GM18517 (cell line): ENCODE data around the gene OR13A1.
"Not testable (repeated sequence)": the region's sequence is repeated elsewhere in the genome, so short reads cannot be mapped to it uniquely, and the experiment has no call there.

Experiments used
- ATAC-seq: cut with Tn5 transposase; IDR thresholded peaks from one replicate; pipeline ENCODE4 v1.9.1; 2021; ENCODE audit warnings: mild to moderate bottlenecking, moderate library complexity; ENCODE audit not compliant: unreplicated experiment

OR13A1 gene

GRCh38 chr10:45286980-45287379, 28.4 kb downstream of the OR13A1 start:
- no peak for ATAC-seq

DNA sequence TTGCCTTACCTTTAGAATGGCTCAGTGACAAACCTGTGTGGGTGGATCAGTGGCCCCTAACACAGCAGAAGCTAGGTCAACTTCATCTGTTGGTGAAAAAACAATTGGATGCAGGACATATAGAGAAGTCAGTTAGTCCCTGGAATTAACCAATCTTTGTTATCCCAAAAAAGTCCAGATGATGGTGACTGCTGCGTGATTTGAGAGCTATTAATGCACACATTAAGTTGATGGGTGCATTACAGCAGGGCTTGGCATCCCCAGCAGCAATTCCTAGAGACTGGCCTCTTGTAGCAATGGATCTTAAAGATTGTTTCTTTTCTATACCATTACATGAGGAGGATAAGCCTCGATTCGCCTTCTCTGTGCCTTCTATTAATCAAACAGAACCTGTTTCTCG, 33.3 kb downstream of the OR13A1 start:
- no peak for ATAC-seq

DNA sequence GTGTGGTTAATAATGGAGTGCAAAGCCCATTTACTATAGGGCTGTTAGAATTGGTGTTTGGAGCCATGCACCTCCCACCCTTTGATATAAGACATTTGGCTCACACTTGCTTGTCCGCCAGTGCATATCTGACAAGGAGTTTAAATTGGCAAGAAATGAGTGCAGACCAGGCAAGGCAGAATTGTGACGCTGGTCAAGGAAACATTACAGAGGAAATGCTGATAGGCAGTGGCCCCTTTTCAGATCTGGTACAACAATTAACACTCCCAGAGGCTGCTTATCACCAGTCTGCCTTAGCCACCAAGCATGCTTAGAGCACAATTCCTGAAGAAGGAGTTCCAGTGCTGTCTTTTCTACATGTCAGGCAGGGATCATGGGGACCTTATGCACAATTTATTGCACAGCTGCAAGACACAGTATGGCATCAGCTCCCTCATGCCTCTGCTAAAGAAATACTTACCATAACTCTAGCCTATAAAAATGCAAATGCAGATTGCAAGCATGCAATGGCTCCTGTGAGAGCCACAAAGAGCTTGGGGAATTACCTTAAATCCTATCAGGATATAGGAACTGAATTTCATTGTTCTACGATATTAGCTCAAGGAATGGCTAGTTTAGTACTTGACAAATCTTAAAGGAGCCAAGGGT, 35.2 kb downstream of the OR13A1 start:
- ATAC-seq = no peak

DNA sequence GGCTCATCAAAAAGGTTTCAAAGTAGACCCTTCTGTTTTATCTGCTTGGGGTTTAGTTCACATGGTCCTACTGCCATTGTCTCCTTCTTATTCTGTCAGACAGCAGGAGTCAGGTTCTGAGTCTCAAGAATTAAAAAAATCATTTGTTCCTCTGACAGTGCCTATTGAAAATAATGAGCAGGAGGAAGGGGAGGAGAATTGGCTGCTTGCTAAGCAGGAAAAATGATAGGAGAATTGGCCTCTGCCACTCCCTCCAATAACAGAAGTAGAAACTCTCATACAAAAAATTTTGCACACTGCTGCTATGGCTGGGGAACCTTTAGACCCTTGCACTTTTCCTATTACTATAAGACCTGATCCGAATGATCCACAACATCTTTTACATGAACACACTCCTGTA, 35.7 kb downstream of the OR13A1 start:
- ATAC-seq = no peak

GRCh38 chr10:45278860-45279498, 36.4 kb downstream of the OR13A1 start:
- no peak for ATAC-seq

- ATAC-seq = not testable (repeated sequence)
These were observed 39.3 kb downstream of the OR13A1 start for GRCh38 chr10:45276146-45276545.

- no peak for ATAC-seq
These were observed 41.0 kb downstream of the OR13A1 start for GRCh38 chr10:45274364-45274763.

DNA sequence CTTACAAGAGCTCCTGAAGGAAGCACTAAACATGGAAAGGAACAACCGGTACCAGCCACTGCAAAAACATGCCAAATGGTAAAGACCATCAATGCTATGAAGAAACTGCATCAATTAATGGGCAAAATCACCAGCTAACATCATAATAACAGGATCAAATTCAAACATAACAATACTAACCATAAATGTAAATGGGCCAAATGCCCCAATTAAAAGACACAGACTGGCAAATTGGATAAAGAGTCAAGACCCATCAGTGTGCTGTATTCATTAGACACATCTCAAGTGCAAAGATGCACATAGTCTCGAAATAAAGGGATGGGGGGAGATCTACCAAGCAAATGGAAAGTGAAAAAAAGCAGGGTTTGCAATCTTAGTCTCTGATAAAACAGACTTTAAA, 47.6 kb downstream of the OR13A1 start:
- not testable (repeated sequence) for ATAC-seq

DNA sequence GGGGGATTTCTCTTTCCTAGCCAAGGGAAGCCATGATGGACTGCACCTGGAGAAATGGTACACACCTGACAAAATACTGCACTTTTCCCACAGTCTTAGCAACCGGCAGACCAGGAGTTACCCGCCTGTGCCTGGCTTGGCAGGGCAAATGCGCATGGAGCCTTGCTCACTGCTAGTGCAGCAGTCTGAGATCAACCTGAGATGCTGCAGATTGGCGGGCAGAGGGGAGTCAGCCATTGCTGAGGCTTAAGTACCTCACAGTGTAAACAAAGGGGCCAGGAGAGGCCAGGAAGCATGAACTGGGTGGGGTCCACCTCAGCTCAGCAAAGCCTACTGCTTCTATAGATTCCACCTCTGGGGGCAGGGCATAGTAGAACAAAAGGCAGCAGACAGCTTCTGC, 49.4 kb downstream of the OR13A1 start:
- ATAC-seq = no peak

DNA sequence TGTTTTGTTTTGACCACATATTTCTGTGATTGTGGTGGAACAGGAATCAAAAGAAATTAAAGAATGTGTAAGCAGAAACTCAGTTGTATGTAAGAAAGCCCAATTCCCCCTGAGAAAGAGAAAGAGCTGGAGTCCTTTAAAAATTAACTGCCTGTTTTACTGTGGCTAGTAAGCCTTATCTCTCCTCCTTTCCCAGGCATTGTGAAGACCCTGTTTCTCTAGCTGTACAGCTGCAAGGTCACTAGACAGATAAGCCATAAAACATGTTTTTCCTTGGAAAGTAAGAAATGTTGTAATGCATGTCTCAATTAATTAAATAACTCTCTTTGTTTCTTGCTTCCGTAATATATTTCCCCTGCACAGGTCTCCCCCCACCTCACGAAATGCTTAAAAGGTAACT, 53.5 kb downstream of the OR13A1 start:
- ATAC-seq = no peak

DNA sequence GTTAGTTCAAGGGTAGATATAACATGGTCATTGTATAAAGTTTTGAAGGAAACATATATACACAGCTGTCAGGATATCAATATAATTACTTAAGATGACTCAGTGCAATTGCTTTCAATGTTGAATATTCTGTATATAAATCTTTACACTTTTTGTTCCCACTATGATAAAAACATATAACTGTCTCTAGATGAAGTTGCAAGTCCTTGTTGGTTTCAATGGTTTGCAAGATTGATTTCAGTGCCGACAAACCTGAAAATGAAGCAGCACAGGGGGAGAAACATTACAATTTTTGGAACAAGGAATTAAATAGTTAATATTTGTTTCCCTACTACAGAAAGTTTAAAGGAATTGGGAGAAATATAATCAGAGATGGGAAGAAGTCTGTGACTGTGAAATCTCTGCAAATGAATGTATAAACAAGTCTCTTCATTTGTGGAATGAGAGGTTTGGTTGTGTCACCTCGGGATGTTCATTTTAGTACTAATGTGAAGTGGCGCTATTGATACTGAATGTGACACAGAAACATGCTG, 54.1 kb downstream of the OR13A1 start:
- ATAC-seq = no peak

- ATAC-seq = not testable (repeated sequence)
These were observed 54.8 kb downstream of the OR13A1 start for GRCh38 chr10:45260635-45261034.

DNA sequence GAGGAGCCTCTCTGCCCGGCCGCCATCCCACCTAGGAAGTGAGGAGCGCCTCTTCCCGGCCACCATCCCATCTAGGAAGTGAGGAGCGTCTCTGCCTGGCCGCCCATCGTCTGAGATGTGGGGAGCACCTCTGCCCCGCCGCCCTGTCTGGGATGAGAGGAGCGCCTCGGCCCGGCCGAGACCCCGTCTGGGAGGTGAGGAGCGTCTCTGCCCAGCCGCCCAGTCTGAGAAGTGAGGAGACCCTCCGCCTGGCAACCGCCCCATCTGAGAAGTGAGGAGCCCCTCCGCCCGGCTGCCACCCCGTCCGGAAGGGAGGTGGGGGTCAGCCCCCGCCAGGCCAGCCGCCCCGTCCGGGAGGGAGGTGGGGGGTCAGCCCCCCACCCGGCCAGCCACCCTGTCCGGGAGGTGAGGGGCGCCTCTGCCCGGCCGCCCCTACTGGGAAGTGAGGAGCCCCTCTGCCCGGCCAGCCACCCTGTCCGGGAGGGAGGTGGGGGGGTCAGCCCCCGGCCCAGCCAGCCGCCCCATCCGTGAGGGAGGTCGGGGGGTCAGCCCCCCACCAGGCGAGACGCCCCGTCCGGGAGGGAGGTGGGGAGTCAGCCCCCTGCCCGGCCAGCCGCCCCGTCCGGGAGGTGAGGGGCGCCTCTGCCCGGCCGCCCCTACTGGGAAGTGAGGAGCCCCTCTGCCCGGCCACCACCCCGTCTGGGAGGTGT, 55.5 kb downstream of the OR13A1 start:
- not testable (repeated sequence) for ATAC-seq

DNA sequence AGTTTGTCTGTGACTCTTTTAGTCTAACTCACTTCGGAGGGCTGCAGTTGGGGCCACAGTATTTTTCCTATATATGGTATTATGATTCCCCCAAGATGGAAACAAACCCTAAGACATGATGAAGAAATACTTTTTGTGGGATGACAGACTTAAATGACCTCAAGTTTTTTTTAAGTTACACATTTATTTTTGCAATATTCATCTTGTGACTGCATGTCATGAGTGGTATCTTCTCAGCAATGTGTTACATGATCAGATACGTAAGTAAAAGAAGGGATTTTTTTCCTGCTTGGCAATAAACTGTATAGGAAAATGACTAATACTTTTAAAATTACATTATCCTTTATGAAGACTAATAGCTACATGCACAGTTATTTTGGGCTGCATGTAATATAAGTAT, 57.8 kb downstream of the OR13A1 start:
- no peak for ATAC-seq

DNA sequence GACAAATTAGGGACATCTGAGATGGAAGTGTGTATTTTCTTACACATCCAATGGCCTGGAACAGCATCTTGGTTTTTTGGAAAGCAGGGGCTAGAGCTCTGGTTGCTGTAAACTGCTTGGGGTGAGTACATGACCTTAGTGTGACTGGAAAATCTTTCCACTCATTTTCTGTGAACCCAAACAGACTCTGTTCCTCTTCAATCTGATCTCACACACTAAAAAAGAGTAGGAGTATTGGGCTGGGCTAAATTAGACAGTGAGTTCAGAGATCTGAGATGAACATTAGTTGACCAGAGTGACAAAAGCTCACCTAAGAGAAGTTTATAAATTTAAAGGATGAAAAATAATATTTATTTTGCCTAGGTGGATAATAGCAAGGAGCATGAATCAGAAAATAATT, 59.2 kb downstream of the OR13A1 start:
- no peak for ATAC-seq

DNA sequence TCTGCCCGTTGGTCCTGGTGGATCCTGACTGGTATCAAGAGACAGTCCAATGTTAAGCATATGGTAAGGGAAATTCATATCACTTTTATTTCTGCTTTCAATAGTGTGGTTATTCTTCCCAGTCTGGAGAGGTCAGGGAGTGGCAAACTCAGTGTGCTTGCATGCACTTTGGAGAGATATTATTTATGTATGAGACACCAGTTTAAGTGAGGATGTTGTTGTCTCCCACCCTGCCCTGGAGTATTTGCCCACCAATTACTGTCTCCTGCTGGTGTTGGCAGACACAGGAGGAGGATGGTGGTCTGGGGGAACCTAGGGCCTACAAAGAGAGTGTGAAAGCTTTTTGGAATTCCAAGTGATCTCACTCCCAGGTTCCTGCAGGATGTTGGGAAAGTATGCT, 59.7 kb downstream of the OR13A1 start:
- no peak for ATAC-seq

- ATAC-seq = no peak
These were observed 60.5 kb downstream of the OR13A1 start for GRCh38 chr10:45254892-45255291.

- ATAC-seq = peak; percentile 45
These were observed 62.1 kb downstream of the OR13A1 start for GRCh38 chr10:45253183-45253914.
